H1 (cell line): Measurements from ENCODE around the gene RSPO3.

Experiments used
- ZNF274 ChIP-seq: IDR thresholded peaks from 2 replicates; pipeline ENCODE4 v1.7.0; 2012; ENCODE audit warnings: low read length, borderline replicate concordance; ENCODE audit errors: extremely low read depth
- TF ChIP-seq, protein P1 (sequence below), 3 experiments: IDR thresholded peaks; 1 replicate in 2 of 3; 2 replicates in 1 of 3; pipeline versions ENCODE4 v1.5.1 to v1.6.1; 2011; ENCODE audit warnings: low read length in 3 of 3, mild to moderate bottlenecking in 3 of 3, inconsistent platforms in 2 of 3, low read depth in 1 of 3, moderate library complexity in 1 of 3; ENCODE audit not compliant: insufficient read depth in 1 of 3; ENCODE audit errors: control extremely low read depth in 1 of 3
- TF ChIP-seq, protein P2 (sequence below): IDR thresholded peaks from 2 replicates; pipeline ENCODE4 v1.6.1; 2012; ENCODE audit warnings: inconsistent platforms

DNA sequence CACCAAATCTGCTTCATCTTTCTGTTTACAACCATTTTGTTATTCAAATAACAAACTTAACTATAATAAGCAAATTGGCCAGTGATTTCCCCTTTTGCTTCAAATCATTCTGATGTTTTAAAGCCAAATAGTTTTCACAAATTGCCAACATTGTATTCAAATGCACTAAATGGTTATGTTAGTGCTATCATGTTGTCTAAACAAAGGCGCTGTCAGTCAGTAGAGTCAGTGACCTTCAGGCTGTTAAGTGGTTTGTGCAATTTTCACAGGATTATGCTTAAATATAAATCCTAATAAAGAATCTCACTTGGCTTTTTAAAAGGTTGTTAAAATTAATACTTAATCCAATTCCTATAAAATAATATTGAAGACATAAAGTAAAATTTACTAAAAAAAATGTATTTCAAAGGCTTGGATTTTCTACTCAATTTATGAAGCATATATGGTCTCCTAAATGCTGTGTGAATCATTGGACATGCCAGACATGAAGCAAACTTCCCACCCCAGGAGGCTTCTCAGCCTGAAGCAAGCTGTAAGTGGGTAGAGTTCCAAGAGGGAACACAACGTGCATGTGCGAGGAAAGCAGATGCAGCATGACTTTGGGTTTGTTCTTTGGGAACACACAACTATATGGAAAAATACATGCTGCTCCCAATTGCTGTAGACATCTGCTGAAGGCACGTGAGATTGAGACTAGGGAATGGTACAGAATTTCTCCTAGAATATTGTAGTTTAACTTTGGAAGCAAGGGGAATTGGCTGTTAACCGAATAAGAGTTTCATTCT lies 54.9 kb downstream of the RSPO3 start:
- TF ChIP-seq, protein P1, sequence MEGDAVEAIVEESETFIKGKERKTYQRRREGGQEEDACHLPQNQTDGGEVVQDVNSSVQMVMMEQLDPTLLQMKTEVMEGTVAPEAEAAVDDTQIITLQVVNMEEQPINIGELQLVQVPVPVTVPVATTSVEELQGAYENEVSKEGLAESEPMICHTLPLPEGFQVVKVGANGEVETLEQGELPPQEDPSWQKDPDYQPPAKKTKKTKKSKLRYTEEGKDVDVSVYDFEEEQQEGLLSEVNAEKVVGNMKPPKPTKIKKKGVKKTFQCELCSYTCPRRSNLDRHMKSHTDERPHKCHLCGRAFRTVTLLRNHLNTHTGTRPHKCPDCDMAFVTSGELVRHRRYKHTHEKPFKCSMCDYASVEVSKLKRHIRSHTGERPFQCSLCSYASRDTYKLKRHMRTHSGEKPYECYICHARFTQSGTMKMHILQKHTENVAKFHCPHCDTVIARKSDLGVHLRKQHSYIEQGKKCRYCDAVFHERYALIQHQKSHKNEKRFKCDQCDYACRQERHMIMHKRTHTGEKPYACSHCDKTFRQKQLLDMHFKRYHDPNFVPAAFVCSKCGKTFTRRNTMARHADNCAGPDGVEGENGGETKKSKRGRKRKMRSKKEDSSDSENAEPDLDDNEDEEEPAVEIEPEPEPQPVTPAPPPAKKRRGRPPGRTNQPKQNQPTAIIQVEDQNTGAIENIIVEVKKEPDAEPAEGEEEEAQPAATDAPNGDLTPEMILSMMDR (IDR thresholded peaks at IDR 0.05; ENCODE audit: control extremely low read depth in 1 of 3, insufficient read depth in 1 of 3, low read depth in 1 of 3, low read length in 3 of 3) = no peak
- TF ChIP-seq, protein P2, sequence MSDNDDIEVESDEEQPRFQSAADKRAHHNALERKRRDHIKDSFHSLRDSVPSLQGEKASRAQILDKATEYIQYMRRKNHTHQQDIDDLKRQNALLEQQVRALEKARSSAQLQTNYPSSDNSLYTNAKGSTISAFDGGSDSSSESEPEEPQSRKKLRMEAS = no peak
- TF ChIP-seq ZNF274 = no peak
